Right renal pelvis (tissue), 4 donors: Measurements from ENCODE around the gene LYSET. TPM values are rescaled to one million over a fixed set of nuclear protein-coding genes. Genes with fewer than 3 reads are reported as not detected.
"Not testable (repeated sequence)": the region's sequence is repeated elsewhere in the genome, so short reads cannot be mapped to it uniquely, and the experiment has no call there.

Source experiments
- DNase-seq, 4 donors: peaks; one replicate each; pipeline ENCODE4 v3.0.0-alpha.2; 2013; ENCODE audit warnings: low read depth in 4 of 4, low spot score in 3 of 4, missing footprints in 1 of 4
- polyA plus RNA-seq, 4 donors: library from polyadenylated mRNA; unstranded; fragments of 120-200 nt; gene quantifications; one replicate each; pipeline ENCODE4 v1.2.1, GENCODE V29; 2013; ENCODE audit not compliant: insufficient read length in 4 of 4

The LYSET gene
- polyA plus RNA-seq, 4 donors = 39.3 to 46.6 (median 40.9) TPM

DNA sequence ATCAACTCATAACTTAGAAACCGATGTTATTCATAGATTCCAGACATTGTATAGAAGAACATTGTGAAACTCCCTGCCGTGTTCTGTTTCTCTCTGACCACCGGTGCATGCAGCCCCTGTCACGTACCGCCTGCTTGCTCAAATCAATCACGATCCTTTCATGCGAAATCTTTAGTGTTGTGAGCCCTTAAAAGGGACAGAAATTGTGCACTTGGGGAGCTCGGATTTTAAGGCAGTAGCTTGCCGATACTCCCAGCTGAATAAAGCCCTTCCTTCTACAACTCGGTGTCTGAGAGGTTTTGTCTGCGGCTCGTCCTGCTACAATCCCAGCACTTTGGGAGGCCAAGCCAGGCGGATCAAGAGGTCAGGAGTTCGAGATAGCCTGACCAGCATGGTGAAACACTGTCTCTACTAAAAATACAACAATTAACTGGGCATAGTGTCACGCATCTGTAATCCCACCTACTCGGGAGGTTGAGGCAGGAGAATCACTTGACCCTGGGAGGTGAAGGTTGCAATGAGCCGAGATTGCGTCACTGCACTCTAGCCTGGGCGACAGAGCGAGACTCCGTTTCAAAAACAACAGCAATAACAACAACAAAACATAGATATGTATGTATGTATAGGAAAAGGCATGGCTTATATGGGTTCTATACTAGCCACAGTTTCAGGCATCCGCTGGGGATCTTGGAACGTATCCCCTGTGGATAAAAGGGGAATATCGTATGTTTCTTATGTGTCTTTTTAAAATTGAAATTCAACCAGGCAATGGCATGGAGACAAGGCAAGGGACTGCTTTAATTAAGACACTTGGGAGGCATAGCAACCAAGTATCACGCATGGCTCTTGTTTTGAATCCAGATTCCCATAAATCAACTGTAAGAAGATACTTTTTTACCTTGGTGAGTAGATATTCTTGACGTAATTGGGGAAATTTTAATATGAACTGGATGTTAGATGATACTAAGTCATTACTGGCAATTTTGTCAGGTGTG is 19.5 kb upstream of the LYSET start:
- DNase-seq = not testable (repeated sequence)

- DNase-seq = not testable (repeated sequence)
Measured at GRCh38 chr14:93168610-93169009, 16.5 kb upstream of the LYSET start.

GRCh38 chr14:93169619-93170018 is 15.5 kb upstream of the LYSET start:
- DNase-seq = not testable (repeated sequence)

DNA sequence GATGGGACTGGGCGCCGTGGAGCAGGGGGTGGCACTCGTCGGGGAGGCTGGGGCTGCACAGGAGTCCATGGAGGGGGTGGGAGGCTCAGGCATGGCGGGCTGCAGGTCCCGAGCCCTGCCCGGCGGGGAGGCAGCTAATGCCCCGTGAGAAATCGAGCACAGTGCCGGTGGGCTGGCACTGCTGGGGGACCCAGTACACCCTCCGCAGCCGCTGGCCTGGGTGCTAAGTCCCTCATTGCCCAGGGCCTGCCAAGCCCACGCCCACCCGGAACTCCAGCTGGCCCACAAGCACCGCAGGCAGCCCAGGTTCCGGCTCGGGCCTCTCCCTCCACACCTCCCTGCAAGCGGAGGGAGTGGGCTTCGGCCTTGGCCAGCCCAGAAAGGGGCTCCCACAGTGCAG is 15.0 kb upstream of the LYSET start:
- not testable (repeated sequence) for DNase-seq

DNA sequence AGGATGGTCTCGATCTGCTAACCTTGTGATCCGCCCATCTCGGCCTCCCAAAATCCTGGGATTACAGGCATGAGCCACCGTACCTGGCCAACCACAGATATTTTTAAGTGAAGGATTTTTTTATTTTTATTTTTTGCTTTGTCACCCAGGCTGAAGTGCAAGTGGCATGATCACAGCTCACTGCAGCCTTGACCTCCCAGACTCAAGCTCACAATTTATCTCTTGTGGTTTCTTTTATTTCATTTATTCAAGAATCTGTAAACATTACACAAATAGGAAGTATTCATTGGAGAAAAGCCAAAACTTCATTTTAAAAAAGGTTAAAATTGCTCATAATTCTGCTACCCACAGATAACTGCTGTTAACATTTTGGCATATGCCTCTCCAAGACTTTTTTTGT is 13.7 kb upstream of the LYSET start:
- DNase-seq = no peak

DNA sequence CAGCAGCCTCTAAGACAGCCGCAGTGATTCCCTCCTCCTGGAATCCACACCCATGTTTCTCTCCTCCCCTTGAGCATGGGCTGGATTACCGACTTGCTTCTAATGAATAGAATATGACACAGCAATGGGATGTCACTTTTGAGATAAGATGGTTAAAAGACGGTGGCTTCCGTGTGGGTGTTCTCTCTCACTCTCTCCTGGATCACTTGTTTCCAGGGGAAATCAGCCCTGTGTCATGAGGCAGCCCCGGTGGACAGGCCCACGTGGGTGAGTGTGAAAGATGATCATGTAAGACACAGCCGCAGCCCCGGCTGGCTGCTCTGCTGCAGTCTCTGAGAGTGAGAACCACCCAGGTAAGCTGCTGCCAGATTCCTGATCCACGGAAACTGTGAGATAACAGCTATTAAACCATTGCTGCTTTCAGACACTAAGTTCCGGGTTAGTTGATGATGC is 11.1 kb upstream of the LYSET start:
- no peak for DNase-seq

DNA sequence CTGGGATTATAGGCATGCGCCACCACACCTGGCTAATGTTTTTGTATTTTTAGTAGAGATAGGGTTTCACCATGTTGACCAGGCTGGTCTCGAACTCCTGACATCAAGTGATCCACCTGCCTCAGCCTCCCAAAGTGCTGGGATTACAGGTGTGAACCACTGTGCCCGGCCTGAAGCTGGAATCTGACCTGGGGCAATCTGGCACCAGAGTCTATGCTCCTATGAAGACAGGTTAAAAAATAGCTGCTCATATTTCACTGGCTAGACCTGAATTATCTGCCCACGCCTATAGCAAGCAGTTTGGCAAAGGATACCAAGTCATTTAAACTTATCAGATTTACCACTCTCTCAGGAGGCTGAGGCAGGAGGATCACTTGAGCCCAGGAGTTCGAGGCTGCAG is 10.4 kb upstream of the LYSET start:
- not testable (repeated sequence) for DNase-seq

- no peak for DNase-seq
Measured at GRCh38 chr14:93175492-93175891, 9.6 kb upstream of the LYSET start.

DNA sequence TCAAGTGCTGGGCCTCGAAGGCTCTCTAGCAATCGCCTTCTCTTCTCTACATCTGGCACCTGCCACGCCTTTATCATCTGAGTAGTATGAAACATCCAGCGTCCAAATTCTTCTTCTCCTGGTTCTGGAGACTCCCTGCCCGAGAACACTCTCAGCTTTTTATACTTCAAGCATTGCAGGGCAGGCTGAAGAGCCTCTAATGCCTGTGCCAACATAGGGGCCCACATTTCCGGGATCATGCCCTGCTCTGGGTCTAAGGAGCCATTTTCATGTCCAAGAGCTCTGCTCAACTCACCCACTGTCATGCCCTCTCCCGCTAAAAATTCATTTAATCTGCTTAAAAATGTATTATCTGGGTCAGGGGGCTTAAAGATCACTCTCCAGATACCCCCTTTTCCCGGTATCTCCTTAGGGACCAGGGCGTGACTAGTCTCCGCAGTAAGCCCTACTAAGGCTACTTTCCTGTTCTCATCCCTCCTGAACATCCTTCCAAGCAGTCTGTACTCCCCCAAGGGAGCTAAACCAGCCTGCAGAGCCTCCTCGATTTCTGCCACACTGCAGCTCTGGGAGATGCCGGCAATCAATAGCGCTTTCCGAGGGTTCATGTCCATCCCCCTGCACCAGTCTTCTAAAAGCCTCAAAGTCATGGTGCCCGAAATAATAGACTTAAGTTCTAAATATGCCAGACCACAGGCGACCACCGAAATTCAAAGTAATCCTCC is 1.4 kb upstream of the LYSET start:
- no peak for DNase-seq

GRCh38 chr14:93185349-93185720 is 218 bp downstream of the LYSET start:
- peak in 1 of 4 donors; percentile 31 for DNase-seq

- no peak for DNase-seq
Measured at GRCh38 chr14:93186466-93186865, 1.3 kb downstream of the LYSET start.

GRCh38 chr14:93186956-93187355 is 1.8 kb downstream of the LYSET start:
- no peak for DNase-seq

- DNase-seq = no peak
Measured at GRCh38 chr14:93195316-93195999, 10.3 kb downstream of the LYSET start.

- no peak for DNase-seq
Measured at GRCh38 chr14:93199031-93199430, 13.9 kb downstream of the LYSET start.

- DNase-seq = no peak
Measured at GRCh38 chr14:93200553-93200952, 15.4 kb downstream of the LYSET start.

DNA sequence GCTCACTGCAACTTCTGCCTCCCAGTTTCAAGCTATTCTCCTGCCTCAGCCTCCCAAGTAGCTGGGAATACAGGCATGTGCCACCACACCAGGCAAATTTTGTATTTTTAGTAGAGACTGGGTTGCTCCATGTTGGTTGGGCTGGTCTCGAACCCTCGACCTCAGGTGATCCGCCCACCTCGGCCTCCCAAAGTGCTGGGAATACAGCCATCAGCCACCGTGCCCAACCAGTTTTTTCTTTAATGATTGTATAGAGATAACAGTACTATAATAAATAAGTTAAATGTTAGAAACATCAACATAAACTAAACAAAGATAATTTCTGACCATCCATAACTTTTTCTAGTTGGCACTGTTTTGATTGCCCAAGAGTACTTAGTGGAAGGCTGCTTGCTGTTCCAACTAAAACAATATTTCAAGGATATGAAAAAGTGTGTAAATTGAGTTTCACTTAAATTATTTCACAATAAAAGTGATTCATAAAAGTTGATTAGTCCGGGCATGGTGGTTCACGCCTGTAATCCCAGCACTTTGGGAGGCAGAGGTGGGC is 16.1 kb downstream of the LYSET start:
- no peak for DNase-seq

- DNase-seq = peak; percentile 91 to 95 (median 93)
Measured at GRCh38 chr14:93206793-93207467, 21.8 kb downstream of the LYSET start, which contains the start of the genes GON7 and UBR7. Gene GON7 (minus strand): TSS chr14:93207065. CDS start chr14:93207037, 28 bp downstream. Gene UBR7 (plus strand): TSS chr14:93207256. CDS start chr14:93207292, 36 bp downstream.

- peak in 2 of 4 donors; percentile 27 to 33 for DNase-seq
Measured at GRCh38 chr14:93207468-93208308, 22.6 kb downstream of the LYSET start.

- no peak for DNase-seq
Measured at GRCh38 chr14:93212432-93212831, 27.3 kb downstream of the LYSET start.
